ENCODE results near the gene EXD3.

EXD3 gene

DNA sequence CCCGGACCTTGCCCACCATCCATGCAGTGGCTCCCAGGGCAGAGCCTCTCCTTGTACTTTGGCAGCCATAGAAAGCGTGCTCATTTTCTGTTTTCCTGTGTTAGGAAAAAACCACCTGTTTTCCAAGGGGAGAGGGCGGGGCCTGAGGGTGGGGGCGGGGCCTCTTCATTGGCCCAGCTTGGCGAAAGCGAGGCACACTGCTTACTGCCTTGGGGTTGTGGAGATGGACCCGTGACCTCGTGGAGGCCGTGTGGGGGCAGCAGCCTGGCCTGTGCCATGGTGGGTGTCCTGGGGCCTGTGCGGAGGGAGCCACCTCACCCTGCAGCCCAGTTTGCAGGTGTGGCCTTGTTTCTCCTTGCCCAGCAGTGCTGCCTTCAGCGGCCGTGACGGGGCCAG lies 149.9 kb downstream of the EXD3 start:
- Histone ChIP-seq H3K27ac (ENCODE audit: low read depth, low read length, severe bottlenecking) (no peak overlapping the region), H3K9me3 (ENCODE audit: control insufficient read depth, low read length) (no peaks in the 10 kb centered on the region), H3K36me3 (ENCODE audit: control insufficient read depth, insufficient read depth, low read length) (peaks cover 48% of the 10 kb centered on the region), H3K4me1 (ENCODE audit: control insufficient read depth, insufficient read depth, low read length, poor library complexity, severe bottlenecking) (peaks cover 20% of the 10 kb centered on the region), H3K4me3 (ENCODE audit: extremely low read depth, insufficient read depth, low read length, poor library complexity, severe bottlenecking) (no peak overlapping the region)
- WGBS, 2 experiments (ENCODE audit: insufficient coverage in 2 of 2): 89 to 92% methylated on average over 12 to 13 of the region's 13 CpGs

DNA sequence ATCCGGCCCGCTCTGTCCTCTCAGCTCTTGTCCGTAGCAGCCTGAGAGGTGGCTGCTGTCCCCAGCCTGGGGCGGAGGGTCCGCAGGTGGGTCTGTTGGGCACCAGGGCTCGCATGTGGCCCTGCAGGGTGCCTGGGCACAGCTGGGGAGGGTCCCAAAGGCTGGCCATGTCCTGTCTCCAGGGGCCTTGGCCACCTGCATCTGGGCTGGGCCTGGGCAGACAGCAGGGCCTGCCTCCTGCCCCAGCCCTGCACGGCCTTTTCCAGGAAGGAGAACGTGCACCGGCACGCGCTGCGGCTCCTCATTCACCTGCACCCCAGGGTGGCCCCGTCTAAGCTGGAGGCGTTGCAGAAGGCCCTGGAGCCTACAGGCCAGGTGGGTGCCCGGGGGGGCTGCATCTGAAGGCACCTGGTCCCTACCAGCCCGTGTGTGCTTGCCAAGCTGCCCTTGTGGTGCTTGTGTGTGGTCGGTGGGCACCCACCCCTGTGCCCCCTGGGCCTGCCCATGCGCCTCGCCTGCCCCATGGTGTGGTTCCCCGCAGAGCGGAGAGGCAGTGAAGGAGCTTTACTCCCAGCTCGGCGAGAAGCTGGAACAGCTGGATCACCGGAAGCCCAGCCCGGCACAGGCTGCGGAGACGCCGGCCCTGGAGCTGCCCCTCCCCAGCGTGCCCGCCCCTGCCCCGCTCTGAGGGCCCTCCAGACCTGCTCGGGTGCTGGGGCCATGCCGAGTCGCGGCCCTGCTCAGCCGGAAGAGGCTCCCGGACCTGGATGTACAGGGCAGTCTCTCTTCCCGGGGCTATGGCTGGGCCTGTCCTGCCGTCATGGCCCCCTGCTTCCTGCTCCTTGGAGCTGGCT lies 150.5 kb downstream of the EXD3 start:
- H3K9me3 ChIP-seq (ENCODE audit: control insufficient read depth, low read length): no peaks in the 10 kb centered on the region
- peaks cover 20% of the 10 kb centered on the region for H3K4me1 ChIP-seq (ENCODE audit: control insufficient read depth, insufficient read depth, low read length, poor library complexity, severe bottlenecking)
- WGBS, 2 experiments (ENCODE audit: insufficient coverage in 2 of 2): 93 to 95% methylated on average over 30 to 38 of the region's 39 CpGs
- H3K36me3 ChIP-seq (ENCODE audit: control insufficient read depth, insufficient read depth, low read length): peaks cover 55% of the 10 kb centered on the region
- no peak overlapping the region for H3K4me3 ChIP-seq (ENCODE audit: extremely low read depth, insufficient read depth, low read length, poor library complexity, severe bottlenecking)
- no peak overlapping the region for H3K27ac ChIP-seq (ENCODE audit: low read depth, low read length, severe bottlenecking)

DNA sequence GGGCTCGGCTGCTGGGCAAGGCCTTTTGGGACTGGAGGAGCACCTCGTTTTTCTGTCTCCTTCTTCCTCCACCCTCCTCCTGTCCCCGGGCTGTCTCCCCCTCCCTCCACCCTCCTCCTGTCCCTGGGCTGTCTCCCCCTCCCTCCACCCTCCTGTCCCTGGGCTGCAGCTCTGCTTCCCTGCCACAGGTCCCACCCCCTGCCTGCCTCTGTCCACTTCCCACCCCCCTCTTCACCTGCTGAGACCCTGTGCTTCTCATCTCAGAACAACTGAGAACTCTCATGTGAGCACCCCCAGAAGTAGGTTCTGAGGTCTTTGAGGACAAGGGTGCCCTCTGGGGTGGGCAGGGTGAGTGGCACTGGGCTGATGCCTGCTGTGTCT lies 151.3 kb downstream of the EXD3 start:
- H3K4me1 ChIP-seq (ENCODE audit: control insufficient read depth, insufficient read depth, low read length, poor library complexity, severe bottlenecking): peaks cover 13% of the 10 kb centered on the region
- no peaks in the 10 kb centered on the region for H3K9me3 ChIP-seq (ENCODE audit: control insufficient read depth, low read length)
- H3K4me3 ChIP-seq (ENCODE audit: extremely low read depth, insufficient read depth, low read length, poor library complexity, severe bottlenecking): no peak overlapping the region
- peaks cover 62% of the 10 kb centered on the region for H3K36me3 ChIP-seq (ENCODE audit: control insufficient read depth, insufficient read depth, low read length)
- WGBS, 2 experiments (ENCODE audit: insufficient coverage in 2 of 2): 77 to 80% methylated on average over 3 of the region's 3 CpGs
- H3K27ac ChIP-seq (ENCODE audit: low read depth, low read length, severe bottlenecking): no peak overlapping the region

DNA sequence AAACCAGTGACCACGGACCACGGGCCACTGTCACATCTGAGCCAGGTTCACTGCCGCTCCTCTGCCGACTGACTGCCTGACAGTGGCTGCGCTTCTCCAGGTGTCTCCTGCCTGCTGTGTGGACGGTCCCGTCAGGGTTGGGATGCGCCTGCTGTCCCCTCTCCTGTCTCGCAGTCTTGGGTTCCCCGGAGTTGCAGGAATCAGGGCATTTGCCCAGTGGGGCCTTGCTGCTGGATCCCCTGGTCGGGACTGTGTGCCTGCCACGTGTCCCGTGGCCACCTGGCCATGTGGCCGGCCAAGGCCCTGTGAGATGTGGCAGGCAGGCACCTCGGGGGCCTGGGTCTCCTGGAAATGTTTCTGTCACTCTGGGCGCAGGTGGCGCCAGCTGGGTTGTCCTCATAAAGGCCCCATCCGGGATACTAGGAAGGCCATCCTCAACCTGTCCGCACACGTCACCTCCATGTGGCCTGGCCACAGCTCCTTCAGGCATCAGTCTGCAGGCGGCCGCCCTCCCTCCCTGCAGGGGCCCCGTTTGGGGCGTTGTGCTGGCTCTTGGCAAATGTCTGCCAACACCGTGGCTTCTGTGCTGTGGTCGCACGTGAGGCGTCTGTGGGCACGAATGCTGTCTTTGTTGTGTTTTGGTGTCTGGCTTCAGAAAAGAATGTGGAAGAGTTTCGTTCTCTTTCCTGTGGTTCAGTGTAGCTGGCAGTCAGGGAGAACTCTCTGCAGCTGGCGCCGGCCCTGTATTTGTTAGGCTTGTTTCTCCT lies 151.8 kb downstream of the EXD3 start:
- Histone ChIP-seq H3K4me1 (ENCODE audit: control insufficient read depth, insufficient read depth, low read length, poor library complexity, severe bottlenecking) (peaks cover 8% of the 10 kb centered on the region), H3K27ac (ENCODE audit: low read depth, low read length, severe bottlenecking) (no peak overlapping the region), H3K36me3 (ENCODE audit: control insufficient read depth, insufficient read depth, low read length) (peaks cover 68% of the 10 kb centered on the region), H3K4me3 (ENCODE audit: extremely low read depth, insufficient read depth, low read length, poor library complexity, severe bottlenecking) (no peak overlapping the region), H3K9me3 (ENCODE audit: control insufficient read depth, low read length) (no peaks in the 10 kb centered on the region)
- WGBS, 2 experiments (ENCODE audit: insufficient coverage in 2 of 2): 94 to 95% methylated on average over 27 to 32 of the region's 32 CpGs

DNA sequence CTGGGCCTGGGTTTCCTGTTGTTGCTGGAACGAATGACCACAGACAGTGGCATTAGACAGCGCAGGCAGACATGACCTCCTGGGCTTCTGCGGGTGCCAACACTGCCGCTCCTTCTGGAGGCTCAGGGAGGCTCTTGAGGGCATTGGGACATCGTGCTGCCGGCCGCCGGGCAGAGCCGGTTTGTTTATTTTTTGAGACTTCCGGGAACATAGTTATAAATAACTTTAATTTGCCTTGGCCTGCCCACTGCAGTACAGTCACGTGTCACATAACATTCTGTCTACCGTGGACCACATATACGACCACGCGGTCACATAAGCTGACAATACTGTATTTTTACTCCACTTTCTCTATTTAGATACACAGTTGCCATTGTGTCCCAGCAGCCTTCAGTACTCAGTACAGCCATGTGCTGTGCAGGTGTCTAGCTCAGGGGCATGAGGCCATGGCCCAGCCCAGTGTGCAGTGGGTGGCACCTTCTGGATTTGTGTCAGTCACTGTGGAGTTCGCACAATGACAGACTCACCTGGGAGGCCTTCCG lies 153.7 kb downstream of the EXD3 start:
- Histone ChIP-seq H3K4me1 (ENCODE audit: control insufficient read depth, insufficient read depth, low read length, poor library complexity, severe bottlenecking) (no peaks in the 10 kb centered on the region), H3K4me3 (ENCODE audit: extremely low read depth, insufficient read depth, low read length, poor library complexity, severe bottlenecking) (no peak overlapping the region), H3K9me3 (ENCODE audit: control insufficient read depth, low read length) (no peaks in the 10 kb centered on the region), H3K36me3 (ENCODE audit: control insufficient read depth, insufficient read depth, low read length) (peaks cover 85% of the 10 kb centered on the region), H3K27ac (ENCODE audit: low read depth, low read length, severe bottlenecking) (no peak overlapping the region)
- 88 to 92% methylated on average over 14 to 17 of the region's 17 CpGs for WGBS, 2 experiments (ENCODE audit: insufficient coverage in 2 of 2)

DNA sequence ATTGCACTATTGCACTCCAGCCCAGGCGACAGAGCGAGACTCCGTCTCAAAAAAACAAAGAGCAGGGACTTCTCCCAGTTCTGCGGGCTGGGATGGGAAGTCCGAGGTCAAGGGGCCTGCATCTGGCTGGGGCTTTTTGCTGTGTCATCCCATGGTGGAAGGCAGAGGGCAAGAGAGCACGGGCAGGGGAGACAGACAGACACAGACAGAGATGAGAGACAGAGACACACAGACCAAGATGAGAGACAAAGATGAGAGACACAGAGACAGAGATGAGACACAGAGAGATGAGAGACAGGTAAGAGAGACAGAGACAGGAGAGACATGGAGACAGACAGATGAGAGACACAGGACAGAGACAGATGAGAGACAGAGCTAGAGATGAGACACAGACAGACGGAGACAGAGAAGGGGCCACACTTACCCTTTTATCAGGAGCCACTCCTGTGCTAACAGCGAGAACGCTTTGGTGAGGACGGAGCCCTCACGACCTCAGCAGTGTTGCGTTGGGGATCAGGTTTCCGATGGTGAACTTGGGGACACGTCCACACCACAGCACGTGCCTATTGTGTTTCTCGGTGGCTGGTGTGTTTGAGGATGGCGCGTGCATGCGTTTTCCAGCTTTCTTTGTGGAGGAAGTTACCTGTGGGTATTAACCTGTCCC lies 154.3 kb downstream of the EXD3 start:
- Histone ChIP-seq H3K9me3 (ENCODE audit: control insufficient read depth, low read length) (no peaks in the 10 kb centered on the region), H3K4me1 (ENCODE audit: control insufficient read depth, insufficient read depth, low read length, poor library complexity, severe bottlenecking) (no peaks in the 10 kb centered on the region), H3K36me3 (ENCODE audit: control insufficient read depth, insufficient read depth, low read length) (peaks cover 89% of the 10 kb centered on the region), H3K4me3 (ENCODE audit: extremely low read depth, insufficient read depth, low read length, poor library complexity, severe bottlenecking) (no peak overlapping the region), H3K27ac (ENCODE audit: low read depth, low read length, severe bottlenecking) (no peak overlapping the region)
- WGBS, 2 experiments (ENCODE audit: insufficient coverage in 2 of 2): 89 to 91% methylated on average over 15 to 17 of the region's 19 CpGs

DNA sequence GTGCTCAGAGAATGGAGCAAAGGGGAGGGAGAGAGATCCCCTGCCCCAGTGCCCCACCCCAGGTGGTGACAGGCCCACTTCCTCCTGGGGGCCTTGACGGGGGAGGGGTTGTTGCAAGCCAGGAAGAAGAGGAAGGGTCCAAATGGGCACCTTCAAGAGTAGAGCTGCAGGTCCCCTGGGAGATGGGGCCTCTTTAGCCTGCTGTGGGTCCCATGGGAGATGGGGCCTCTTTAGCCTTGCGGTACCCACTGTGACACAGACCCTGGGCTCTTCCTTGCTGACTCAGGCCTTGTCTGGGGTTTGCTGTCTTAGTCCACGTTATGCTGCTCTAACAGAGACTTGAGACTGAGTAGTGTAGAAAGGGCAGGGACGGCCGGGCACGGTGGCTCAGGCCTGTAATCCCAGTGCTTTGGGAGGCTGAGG lies 155.0 kb downstream of the EXD3 start:
- WGBS, 2 experiments (ENCODE audit: insufficient coverage in 2 of 2): 97 to 100% methylated on average over 5 of the region's 6 CpGs
- peaks cover 88% of the 10 kb centered on the region for H3K36me3 ChIP-seq (ENCODE audit: control insufficient read depth, insufficient read depth, low read length)
- no peaks in the 10 kb centered on the region for H3K4me1 ChIP-seq (ENCODE audit: control insufficient read depth, insufficient read depth, low read length, poor library complexity, severe bottlenecking)
- no peak overlapping the region for H3K27ac ChIP-seq (ENCODE audit: low read depth, low read length, severe bottlenecking)
- no peak overlapping the region for H3K4me3 ChIP-seq (ENCODE audit: extremely low read depth, insufficient read depth, low read length, poor library complexity, severe bottlenecking)
- H3K9me3 ChIP-seq (ENCODE audit: control insufficient read depth, low read length): no peaks in the 10 kb centered on the region

DNA sequence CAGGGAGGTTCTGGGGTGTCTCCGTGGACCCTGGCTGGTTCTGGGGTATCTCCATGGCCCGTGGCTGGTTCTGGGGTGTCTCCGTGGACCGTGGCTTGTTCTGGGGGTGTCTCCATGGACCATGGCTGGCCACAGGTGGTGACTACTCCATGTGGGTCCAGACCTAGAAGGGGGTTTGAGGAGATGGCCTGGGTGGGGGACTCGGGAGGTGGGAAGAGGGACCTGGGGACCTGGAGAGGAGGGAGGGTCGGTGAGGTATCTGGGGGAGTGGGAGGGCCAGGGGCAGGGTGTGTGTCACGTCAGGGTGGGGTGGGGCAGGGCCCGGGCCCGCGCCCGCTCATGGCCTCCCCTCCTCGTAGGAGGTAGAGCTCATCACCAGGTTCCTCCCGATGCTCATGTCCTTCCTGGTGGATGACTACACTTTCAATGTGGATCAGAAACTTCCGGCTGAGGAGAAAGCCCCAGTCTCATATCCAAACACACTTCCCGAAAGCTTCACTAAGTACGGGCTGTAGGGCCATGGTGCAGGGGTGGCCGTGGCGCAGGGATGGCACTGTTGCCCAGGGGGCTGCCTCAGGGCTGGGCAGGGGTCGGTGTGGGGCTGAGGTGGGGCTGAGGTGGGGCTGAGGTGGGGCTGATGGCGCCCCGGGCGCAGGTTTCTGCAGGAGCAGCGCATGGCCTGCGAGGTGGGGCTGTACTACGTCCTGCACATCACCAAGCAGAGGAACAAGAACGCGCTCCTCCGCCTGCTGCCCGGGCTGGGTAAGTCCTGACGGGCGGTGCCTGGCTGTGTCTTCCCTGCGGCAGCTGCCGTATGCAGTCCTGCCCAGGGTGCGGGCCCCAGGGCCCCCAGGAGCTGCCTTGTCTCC lies 156.1 kb downstream of the EXD3 start:
- Histone ChIP-seq H3K9me3 (ENCODE audit: control insufficient read depth, low read length) (no peaks in the 10 kb centered on the region), H3K4me3 (ENCODE audit: extremely low read depth, insufficient read depth, low read length, poor library complexity, severe bottlenecking) (no peak overlapping the region), H3K36me3 (ENCODE audit: control insufficient read depth, insufficient read depth, low read length) (peaks cover 84% of the 10 kb centered on the region), H3K4me1 (ENCODE audit: control insufficient read depth, insufficient read depth, low read length, poor library complexity, severe bottlenecking) (no peaks in the 10 kb centered on the region), H3K27ac (ENCODE audit: low read depth, low read length, severe bottlenecking) (no peak overlapping the region)
- WGBS, 2 experiments (ENCODE audit: insufficient coverage in 2 of 2): 91 to 95% methylated on average over 27 to 29 of the region's 34 CpGs

DNA sequence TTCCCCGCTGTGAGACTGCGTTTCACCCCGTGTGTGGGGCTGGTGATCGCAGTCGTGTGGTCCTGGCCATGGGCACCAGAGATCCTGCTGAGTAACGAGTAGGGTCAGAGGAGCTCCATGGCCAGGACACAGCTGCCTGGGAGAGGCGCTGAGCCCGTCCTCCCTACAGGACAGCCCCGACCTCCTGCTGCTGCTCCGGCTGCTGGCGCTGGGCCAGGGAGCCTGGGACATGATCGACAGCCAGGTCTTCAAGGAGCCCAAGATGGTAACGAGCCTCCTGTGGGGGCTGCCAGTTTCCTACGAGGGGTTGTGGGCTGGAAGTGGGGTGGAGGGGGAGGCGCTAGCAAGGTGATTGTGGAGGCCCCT lies 156.8 kb downstream of the EXD3 start:
- 95 to 97% methylated on average over 12 to 13 of the region's 15 CpGs for WGBS, 2 experiments (ENCODE audit: insufficient coverage in 2 of 2)
- no peaks in the 10 kb centered on the region for H3K4me1 ChIP-seq (ENCODE audit: control insufficient read depth, insufficient read depth, low read length, poor library complexity, severe bottlenecking)
- H3K27ac ChIP-seq (ENCODE audit: low read depth, low read length, severe bottlenecking): no peak overlapping the region
- H3K9me3 ChIP-seq (ENCODE audit: control insufficient read depth, low read length): no peaks in the 10 kb centered on the region
- no peak overlapping the region for H3K4me3 ChIP-seq (ENCODE audit: extremely low read depth, insufficient read depth, low read length, poor library complexity, severe bottlenecking)
- peaks cover 83% of the 10 kb centered on the region for H3K36me3 ChIP-seq (ENCODE audit: control insufficient read depth, insufficient read depth, low read length)

All from mesodermal cell (in vitro differentiated cells).